ENCODE data around the gene DNAJC4.

Gene DNAJC4

DNA sequence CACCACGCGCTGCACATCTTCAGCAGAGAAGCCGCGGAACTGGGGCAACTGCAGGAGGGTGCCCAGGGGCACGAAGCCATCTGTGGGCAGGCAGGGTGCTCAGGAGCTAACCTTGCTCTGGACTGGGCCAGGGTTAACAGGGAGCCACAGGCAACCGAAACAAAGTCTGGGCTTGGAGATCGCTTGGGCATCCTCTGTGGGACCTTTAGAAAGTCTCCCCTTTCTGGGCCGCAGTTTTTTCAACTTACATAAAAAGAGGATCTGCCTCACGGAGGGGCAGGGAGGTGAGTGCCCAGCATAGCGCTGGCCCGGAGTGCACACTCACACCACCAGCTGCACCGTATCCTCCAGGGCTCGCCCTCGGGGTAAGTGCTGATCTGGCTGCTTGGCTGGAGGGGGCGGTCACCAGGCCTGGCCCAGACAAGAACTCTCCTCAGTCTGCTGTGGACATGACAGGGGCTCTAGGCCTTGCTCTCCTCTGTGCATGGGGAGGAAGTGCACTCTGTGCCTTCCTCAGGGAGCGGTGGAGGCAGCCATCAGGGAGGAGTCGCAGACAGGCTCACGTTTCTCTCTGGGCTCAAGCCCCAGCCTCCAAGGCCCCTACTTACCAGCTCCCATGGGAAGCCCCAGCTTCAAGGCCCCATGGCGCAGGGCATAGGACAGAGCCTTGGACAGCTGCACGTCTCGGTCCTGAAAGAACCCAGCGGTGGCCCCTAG lies 5.3 kb upstream of the DNAJC4 start:
- Histone ChIP-seq H3K4me3 (ENCODE audit: low read length) (peak overlapping the region; percentile 91), H3K36me3 (ENCODE audit: insufficient read depth, low read length) (peaks cover 29% of the 10 kb centered on the region), H3K27me3 (ENCODE audit: control insufficient read depth, insufficient read depth, low read length) (no peaks in the 10 kb centered on the region), H3K4me2 (ENCODE audit: low read length) (peak overlapping the region; percentile 97), H3K9ac (ENCODE audit: low read depth, low read length) (peak overlapping the region; percentile 91), H3K9me3 (replicated peaks; ENCODE audit: low read length) (no peaks in the 10 kb centered on the region), H3K4me1 (ENCODE audit: control insufficient read depth, insufficient read depth, low read length) (peaks cover 37% of the 10 kb centered on the region)

DNA sequence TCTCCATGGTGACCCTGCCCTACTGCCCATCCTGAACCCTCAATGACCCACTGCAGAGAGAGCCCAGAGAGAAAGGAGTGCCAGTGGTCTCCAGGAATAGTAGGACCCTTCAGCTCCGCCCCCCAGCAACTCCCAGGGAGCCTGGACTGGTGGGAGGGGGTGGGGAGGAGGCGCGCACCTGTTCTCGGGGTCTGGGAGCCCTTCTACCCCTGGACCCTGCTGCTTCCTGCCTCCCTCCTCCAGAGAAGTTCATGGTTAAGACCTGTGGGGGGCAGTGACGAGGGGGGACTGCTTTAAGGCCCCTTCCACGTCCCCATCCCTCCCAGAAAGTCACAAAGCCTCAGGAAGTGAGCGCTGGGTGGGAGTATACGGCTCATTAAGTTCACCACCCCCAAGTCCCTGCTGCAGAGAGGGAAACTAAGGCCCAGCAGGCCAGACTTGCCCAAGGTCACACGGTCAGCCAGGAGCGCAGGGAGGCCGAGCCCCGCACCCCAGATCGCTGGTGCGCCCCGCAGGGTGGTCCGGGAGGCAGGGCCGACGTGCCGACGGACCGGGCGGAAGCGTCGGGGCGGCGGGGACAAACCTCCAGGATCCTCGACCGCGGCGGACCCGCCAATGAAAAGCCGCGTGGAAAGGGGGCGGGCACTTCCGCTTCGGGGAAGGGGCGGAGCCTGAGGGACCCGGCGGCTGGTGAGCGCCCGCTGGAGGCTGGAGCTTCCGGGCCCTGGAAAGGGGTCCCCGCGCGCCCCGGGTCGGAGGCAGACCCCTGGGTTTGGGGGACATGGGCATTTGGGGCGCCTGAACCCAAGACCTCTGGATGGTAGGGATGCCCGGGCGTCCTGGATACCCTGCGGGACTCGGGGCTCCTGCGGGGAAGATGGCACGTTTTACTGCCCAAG lies 4.5 kb upstream of the DNAJC4 start, which contains the start of the genes NUDT22 and TRPT1:
Gene NUDT22 (plus strand): TSS at position 667 of the 899 bp plus-strand sequence. CDS start 379 bp downstream, outside the sequence.
Gene TRPT1 (minus strand): TSS at position 579 of the 899 bp plus-strand sequence. CDS start 326 bp downstream, at position 253.
- H3K9me3 ChIP-seq (replicated peaks; ENCODE audit: low read length), result no peaks in the 10 kb centered on the region
- peak within 1 kb of the TSS; percentile 97 for H3K4me2 ChIP-seq (ENCODE audit: low read length)
- peaks cover 42% of the 10 kb centered on the region for H3K4me1 ChIP-seq (ENCODE audit: control insufficient read depth, insufficient read depth, low read length)
- peaks cover 20% of the 10 kb centered on the region for H3K36me3 ChIP-seq (ENCODE audit: insufficient read depth, low read length)
- peak within 1 kb of the TSS; percentile 91 for H3K9ac ChIP-seq (ENCODE audit: low read depth, low read length)
- no peaks in the 10 kb centered on the region for H3K27me3 ChIP-seq (ENCODE audit: control insufficient read depth, insufficient read depth, low read length)
- peak within 1 kb of the TSS; percentile 91 for H3K4me3 ChIP-seq (ENCODE audit: low read length)

DNA sequence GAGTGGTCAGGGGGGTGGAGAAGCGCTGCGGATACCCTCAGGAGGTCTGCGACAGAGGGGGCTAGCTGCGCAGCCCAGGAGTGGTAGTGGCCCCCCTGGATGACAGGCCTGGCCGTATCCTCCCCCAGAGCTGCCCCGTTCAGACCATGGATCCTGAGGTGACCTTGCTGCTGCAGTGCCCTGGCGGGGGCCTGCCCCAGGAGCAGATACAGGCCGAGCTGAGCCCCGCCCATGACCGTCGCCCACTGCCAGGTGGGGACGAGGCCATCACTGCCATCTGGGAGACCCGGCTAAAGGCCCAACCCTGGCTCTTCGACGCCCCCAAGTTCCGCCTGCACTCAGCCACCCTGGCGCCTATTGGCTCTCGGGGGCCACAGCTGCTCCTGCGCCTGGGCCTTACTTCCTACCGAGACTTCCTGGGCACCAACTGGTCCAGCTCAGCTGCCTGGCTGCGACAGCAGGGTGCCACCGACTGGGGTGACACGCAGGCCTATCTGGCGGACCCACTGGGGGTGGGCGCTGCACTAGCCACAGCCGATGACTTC lies 3.8 kb upstream of the DNAJC4 start:
- H3K4me3 ChIP-seq (ENCODE audit: low read length), result peak overlapping the region; percentile 91
- H3K36me3 ChIP-seq (ENCODE audit: insufficient read depth, low read length), result peaks cover 15% of the 10 kb centered on the region
- H3K4me2 ChIP-seq (ENCODE audit: low read length), result peak overlapping the region; percentile 97
- H3K4me1 ChIP-seq (ENCODE audit: control insufficient read depth, insufficient read depth, low read length), result peaks cover 45% of the 10 kb centered on the region
- H3K9ac ChIP-seq (ENCODE audit: low read depth, low read length), result peak overlapping the region; percentile 91
- H3K9me3 ChIP-seq (replicated peaks; ENCODE audit: low read length), result no peaks in the 10 kb centered on the region
- no peaks in the 10 kb centered on the region for H3K27me3 ChIP-seq (ENCODE audit: control insufficient read depth, insufficient read depth, low read length)

DNA sequence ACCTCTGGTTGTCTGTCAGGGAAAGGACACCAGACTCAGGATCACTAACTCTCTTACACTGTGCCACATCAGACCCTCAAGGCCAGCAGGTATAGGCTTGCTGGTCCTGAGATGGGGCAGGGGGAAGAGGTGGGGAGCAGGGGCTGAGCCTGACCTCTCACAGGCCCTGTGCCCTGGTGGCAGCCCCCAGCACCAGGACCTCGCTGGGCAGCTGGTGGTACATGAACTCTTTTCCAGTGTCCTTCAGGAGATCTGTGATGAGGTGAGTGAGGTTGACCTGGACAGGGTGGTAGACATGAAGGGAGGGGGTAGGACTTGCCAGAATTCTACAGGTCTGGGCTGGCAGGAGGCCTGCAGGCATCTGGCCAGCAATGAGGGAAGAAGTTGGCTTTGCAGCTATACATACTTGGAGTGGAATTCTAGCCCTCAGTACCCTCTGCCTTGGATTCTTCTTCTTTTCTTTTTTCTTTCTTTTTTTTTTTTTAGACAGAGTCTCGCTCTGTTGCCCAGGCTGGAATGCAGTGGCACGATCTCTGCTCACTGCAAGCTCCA lies 2.9 kb upstream of the DNAJC4 start:
- Histone ChIP-seq H3K4me1 (ENCODE audit: control insufficient read depth, insufficient read depth, low read length) (peaks cover 45% of the 10 kb centered on the region), H3K4me2 (ENCODE audit: low read length) (peak overlapping the region; percentile 97), H3K9me3 (replicated peaks; ENCODE audit: low read length) (no peaks in the 10 kb centered on the region), H3K27me3 (ENCODE audit: control insufficient read depth, insufficient read depth, low read length) (no peaks in the 10 kb centered on the region), H3K9ac (ENCODE audit: low read depth, low read length) (peak overlapping the region; percentile 91), H3K4me3 (ENCODE audit: low read length) (peak overlapping the region; percentile 91), H3K36me3 (ENCODE audit: insufficient read depth, low read length) (peaks cover 15% of the 10 kb centered on the region)

DNA sequence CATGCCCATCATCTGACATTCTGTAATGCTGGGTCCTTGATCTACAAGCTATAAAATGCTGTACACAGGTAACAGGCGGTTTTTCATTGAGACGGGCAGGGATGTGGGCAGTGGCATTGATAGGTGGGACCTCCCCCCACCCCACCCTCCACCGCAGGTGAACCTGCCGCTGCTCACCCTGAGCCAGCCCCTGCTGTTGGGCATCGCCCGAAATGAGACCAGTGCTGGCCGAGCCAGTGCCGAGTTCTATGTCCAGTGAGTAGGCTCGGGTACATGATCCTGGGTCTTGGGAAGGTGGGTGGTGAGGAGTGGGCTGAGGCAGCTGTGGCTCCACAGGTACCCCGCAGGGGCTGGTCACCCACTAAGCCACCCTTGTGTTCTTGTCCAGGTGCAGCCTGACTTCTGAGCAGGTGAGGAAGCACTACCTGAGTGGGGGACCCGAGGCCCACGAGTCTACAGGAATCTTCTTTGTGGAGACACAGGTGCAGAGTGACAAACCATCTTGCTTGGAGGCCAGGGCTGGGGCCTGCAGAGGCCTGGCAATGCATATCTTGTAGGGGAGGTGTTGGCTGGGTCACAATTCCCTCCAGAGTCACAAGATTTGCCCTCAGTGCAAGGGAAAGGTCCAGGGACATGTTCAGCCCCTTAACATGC lies 1.1 kb upstream of the DNAJC4 start:
- no peak overlapping the region for H3K9ac ChIP-seq (ENCODE audit: low read depth, low read length)
- H3K4me2 ChIP-seq (ENCODE audit: low read length), result peak overlapping the region; percentile 96
- peak overlapping the region; percentile 83 for H3K4me3 ChIP-seq (ENCODE audit: low read length)
- peaks cover 49% of the 10 kb centered on the region for H3K4me1 ChIP-seq (ENCODE audit: control insufficient read depth, insufficient read depth, low read length)
- H3K9me3 ChIP-seq (replicated peaks; ENCODE audit: low read length), result no peaks in the 10 kb centered on the region
- H3K36me3 ChIP-seq (ENCODE audit: insufficient read depth, low read length), result peaks cover 4% of the 10 kb centered on the region
- H3K27me3 ChIP-seq (ENCODE audit: control insufficient read depth, insufficient read depth, low read length), result no peaks in the 10 kb centered on the region

DNA sequence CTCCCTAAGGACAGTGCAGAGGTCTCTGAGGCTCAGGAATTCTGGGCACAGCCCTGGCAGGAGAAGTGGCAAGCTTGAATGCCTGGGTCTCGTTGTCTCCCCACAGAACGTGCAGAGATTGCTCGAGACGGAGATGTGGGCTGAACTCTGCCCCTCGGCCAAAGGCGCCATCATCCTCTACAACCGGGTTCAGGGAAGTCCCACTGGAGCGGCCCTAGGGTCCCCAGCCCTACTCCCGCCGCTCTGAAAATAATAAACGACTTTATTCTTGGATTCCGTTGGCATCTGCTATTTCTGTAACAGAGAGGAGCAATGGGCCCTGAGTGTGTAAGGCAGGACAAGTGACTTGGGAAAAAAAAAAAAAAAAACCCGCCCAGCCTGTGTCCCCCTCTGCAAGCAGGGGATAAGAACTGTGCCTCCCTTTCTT lies 591 bp upstream of the DNAJC4 start:
- peak overlapping the region; percentile 96 for H3K4me2 ChIP-seq (ENCODE audit: low read length)
- peak overlapping the region; percentile 87 for H3K9ac ChIP-seq (ENCODE audit: low read depth, low read length)
- H3K9me3 ChIP-seq (replicated peaks; ENCODE audit: low read length), result no peaks in the 10 kb centered on the region
- no peaks in the 10 kb centered on the region for H3K27me3 ChIP-seq (ENCODE audit: control insufficient read depth, insufficient read depth, low read length)
- peaks cover 46% of the 10 kb centered on the region for H3K4me1 ChIP-seq (ENCODE audit: control insufficient read depth, insufficient read depth, low read length)
- peak overlapping the region; percentile 83 for H3K4me3 ChIP-seq (ENCODE audit: low read length)
- H3K36me3 ChIP-seq (ENCODE audit: insufficient read depth, low read length), result peaks cover 4% of the 10 kb centered on the region

DNA sequence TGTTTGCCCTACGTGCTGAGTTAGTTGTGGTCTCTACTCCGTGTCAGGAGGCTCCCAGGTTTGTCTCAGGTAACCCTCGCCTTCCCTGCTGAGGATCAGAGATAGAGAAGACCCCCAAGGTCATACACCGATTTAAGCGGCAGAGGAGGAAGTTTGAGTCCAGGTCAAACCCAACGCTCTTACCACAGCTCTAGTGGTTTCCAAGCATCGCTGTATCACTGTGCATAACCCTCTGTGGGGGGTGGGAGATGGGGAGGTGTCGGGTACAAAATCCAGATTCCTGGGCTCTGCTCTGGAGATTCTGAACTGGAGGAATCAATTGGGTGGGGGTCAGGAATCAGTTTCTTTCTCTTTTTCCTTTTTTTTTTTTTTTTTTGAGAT lies 627 bp downstream of the DNAJC4 start:
- H3K9ac ChIP-seq (ENCODE audit: low read depth, low read length), result peak overlapping the region; percentile 87
- H3K4me3 ChIP-seq (ENCODE audit: low read length), result peak overlapping the region; percentile 83
- H3K4me1 ChIP-seq (ENCODE audit: control insufficient read depth, insufficient read depth, low read length), result peaks cover 46% of the 10 kb centered on the region
- H3K27me3 ChIP-seq (ENCODE audit: control insufficient read depth, insufficient read depth, low read length), result no peaks in the 10 kb centered on the region
- H3K4me2 ChIP-seq (ENCODE audit: low read length), result peak overlapping the region; percentile 96
- peaks cover 8% of the 10 kb centered on the region for H3K36me3 ChIP-seq (ENCODE audit: insufficient read depth, low read length)
- H3K9me3 ChIP-seq (replicated peaks; ENCODE audit: low read length), result no peaks in the 10 kb centered on the region

DNA sequence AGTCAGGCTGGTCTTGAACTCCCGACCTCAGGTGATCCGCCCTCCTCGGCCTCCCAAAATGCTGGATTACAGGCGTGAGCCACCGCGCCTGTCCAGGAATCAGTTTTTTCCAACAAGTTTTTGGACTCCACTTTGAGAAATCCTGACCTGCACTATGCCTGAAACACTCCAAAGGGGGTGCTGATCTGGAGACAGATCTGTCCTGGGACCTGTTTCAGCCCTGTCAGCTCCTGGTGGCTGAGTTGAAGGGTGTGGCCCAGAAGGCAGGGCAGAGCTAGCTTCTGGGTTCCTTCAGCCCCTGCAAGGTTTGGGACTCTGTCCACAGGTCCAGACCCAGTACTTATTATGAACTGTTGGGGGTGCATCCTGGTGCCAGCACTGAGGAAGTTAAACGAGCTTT lies 1.2 kb downstream of the DNAJC4 start:
- Histone ChIP-seq H3K4me3 (ENCODE audit: low read length) (no peak overlapping the region), H3K27me3 (ENCODE audit: control insufficient read depth, insufficient read depth, low read length) (no peaks in the 10 kb centered on the region), H3K9ac (ENCODE audit: low read depth, low read length) (no peak overlapping the region), H3K4me2 (ENCODE audit: low read length) (no peak overlapping the region), H3K4me1 (ENCODE audit: control insufficient read depth, insufficient read depth, low read length) (peaks cover 44% of the 10 kb centered on the region), H3K9me3 (replicated peaks; ENCODE audit: low read length) (no peaks in the 10 kb centered on the region), H3K36me3 (ENCODE audit: insufficient read depth, low read length) (peaks cover 10% of the 10 kb centered on the region)

DNA sequence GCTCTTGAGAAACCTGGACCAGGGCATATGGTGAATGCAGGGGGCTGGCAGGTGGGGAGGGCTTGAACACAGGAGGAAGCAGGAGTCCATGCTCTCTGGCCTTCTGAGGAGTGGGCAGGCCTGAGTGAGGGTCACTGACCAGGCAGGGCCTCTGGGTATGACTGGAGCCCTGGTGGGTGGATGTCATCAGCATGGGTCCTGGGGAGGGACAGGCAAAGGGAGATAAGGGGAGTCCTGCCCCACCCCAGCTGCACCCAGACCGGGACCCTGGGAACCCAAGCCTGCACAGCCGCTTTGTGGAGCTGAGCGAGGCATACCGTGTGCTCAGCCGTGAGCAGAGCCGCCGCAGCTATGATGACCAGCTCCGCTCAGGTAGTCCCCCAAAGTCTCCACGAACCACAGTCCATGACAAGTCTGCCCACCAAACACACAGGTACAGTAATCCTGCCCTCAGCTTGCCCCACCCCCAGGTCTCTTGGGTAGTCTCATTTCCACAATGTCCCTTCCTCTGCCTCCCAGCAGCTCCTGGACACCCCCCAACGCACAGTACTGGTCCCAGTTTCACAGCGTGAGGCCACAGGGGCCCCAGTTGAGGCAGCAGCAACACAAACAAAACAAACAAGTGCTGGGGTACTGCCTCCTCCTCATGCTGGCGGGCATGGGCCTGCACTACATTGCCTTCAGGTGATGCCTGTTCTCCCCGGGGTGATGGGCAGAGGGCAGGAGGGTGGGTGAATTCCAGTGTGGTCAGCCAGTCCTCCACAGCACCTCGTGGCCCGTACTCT lies 2.0 kb downstream of the DNAJC4 start:
- H3K36me3 ChIP-seq (ENCODE audit: insufficient read depth, low read length), result peaks cover 10% of the 10 kb centered on the region
- H3K27me3 ChIP-seq (ENCODE audit: control insufficient read depth, insufficient read depth, low read length), result no peaks in the 10 kb centered on the region
- H3K9ac ChIP-seq (ENCODE audit: low read depth, low read length), result no peak overlapping the region
- peak overlapping the region; percentile 11 for H3K4me2 ChIP-seq (ENCODE audit: low read length)
- H3K9me3 ChIP-seq (replicated peaks; ENCODE audit: low read length), result no peaks in the 10 kb centered on the region
- H3K4me1 ChIP-seq (ENCODE audit: control insufficient read depth, insufficient read depth, low read length), result peaks cover 36% of the 10 kb centered on the region
- no peak overlapping the region for H3K4me3 ChIP-seq (ENCODE audit: low read length)

DNA sequence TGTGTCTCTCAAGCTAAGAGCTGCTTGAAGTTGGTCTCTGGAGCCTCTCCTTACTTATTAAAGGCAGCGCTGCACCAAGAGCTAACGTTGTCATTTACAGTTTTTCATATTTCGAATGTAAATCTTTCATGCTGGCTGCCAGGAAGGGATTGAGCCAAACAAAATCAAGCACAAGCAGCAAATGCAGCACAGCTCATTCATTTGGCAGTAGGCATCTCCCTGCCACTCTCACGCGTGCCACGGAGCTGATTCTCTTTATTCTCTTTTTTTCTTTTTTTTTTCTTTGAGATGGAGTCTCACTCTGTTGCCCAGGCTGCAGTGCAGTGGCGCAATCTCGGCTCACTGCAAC lies 2.6 kb downstream of the DNAJC4 start:
- H3K4me3 ChIP-seq (ENCODE audit: low read length), result no peak overlapping the region

More for the DNA sequence above, 2.6 kb downstream of the DNAJC4 start:
- H3K4me1 ChIP-seq (ENCODE audit: control insufficient read depth, insufficient read depth, low read length), result peaks cover 33% of the 10 kb centered on the region
- no peaks in the 10 kb centered on the region for H3K27me3 ChIP-seq (ENCODE audit: control insufficient read depth, insufficient read depth, low read length)
- H3K4me2 ChIP-seq (ENCODE audit: low read length), result peak overlapping the region; percentile 11
- no peak overlapping the region for H3K9ac ChIP-seq (ENCODE audit: low read depth, low read length)
- H3K9me3 ChIP-seq (replicated peaks; ENCODE audit: low read length), result no peaks in the 10 kb centered on the region
- peaks cover 10% of the 10 kb centered on the region for H3K36me3 ChIP-seq (ENCODE audit: insufficient read depth, low read length)
